GM12891 (cell line): ENCODE measurements around the gene CAP2.

Source experiments
- PAX5 ChIP-seq: IDR thresholded peaks from 2 replicates; pipeline ENCODE4 v1.6.1; 2011; ENCODE audit warnings: low read length, moderate library complexity, mild to moderate bottlenecking; ENCODE audit not compliant: insufficient read depth, severe bottlenecking
- POLR2A ChIP-seq: IDR thresholded peaks from 2 replicates; pipeline ENCODE4 v1.6.1; 2011; ENCODE audit warnings: low read depth, low read length, control low read depth
- POLR2AphosphoS5 ChIP-seq: IDR thresholded peaks from 2 replicates; pipeline ENCODE4 v1.6.1; 2011; ENCODE audit warnings: low read depth, low read length, control low read depth
- POU2F2 ChIP-seq: IDR thresholded peaks from 2 replicates; pipeline ENCODE4 v1.6.1; 2011; ENCODE audit warnings: low read depth, mild to moderate bottlenecking, control low read depth, low read length, moderate library complexity
- SPI1 ChIP-seq: IDR thresholded peaks from 2 replicates; pipeline ENCODE4 v1.6.1; 2011; ENCODE audit warnings: low read depth, low read length, control low read depth
- TAF1 ChIP-seq: IDR thresholded peaks from 2 replicates; pipeline ENCODE4 v1.6.1; 2011; ENCODE audit warnings: low read depth, low read length, control low read depth

DNA sequence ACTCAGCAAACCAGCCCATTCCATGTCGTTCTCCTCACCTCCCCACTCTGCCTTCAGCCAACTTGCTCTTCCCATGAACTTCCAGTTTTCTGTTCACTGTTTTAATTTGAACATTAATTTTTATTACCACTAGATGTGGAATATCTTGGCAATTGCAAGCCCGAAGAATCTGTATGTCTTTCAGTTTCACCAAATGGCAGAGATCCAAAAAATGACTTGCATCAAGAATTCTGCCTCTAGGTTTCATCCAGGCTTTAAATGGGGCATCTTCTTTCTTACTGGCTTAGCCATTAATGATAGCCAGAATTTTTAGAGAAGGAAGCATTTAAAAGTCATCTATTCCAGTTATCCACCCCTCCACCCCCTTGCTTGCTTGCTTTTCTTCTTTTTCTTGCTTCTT is 39.0 kb downstream of the CAP2 start:
- TF ChIP-seq POLR2A (no peak), POLR2AphosphoS5 (no peak), SPI1 (no peak), PAX5 (no peak), TAF1 (no peak), POU2F2 (no peak)
